CD4-positive, alpha-beta T cell treated with Interferon gamma for 1 hour (primary cell): ENCODE data around the gene H3-3A.

ENCODE experiments used
- DNase-seq: peaks from one replicate; pipeline ENCODE4 v3.0.0-alpha.2; 2020

Gene H3-3A

GRCh38 chr1:226116673-226117072 lies 54.2 kb downstream of the H3-3A start:
- DNase-seq, result no peak

GRCh38 chr1:226117330-226117729 lies 54.8 kb downstream of the H3-3A start:
- no peak for DNase-seq

- DNase-seq, result no peak
Observed at GRCh38 chr1:226118357-226118756, 55.8 kb downstream of the H3-3A start.

- DNase-seq, result no peak
Observed at GRCh38 chr1:226119169-226119568, 56.7 kb downstream of the H3-3A start.

GRCh38 chr1:226120398-226120797 lies 57.9 kb downstream of the H3-3A start:
- DNase-seq, result no peak

GRCh38 chr1:226121049-226121586 lies 58.6 kb downstream of the H3-3A start:
- no peak for DNase-seq
